Nucleus accumbens (tissue), 56 donors: Measurements from ENCODE around the gene CASP1.

Source experiments
- DNase-seq, 56 donors: peaks; one replicate each; lab custom pipeline; 2025; lab: John Stamatoyannopoulos, UW

CASP1 gene

GRCh38 chr11:104995001-104995408 is 39.9 kb downstream of the CASP1 start:
- DNase-seq: no peak

DNA sequence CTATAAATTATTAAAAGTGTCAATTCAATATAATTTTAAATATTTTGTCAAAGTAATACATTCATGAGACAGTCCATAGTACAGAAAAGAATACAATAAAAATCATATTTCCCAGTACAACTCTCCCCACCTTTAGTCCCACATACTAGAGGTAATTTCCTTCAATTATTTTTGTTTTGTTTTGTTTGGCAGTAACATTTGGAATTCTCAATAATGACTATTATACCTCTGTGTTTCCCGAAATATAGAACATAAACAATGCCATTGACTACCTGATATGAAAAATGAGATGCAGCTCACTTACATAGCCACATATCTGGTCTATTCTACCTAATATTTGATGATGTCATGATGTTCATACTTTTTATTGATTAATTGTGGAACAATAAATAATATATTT is 42.2 kb downstream of the CASP1 start:
- DNase-seq: no peak

GRCh38 chr11:104991994-104992393 is 43.0 kb downstream of the CASP1 start:
- no peak for DNase-seq

DNA sequence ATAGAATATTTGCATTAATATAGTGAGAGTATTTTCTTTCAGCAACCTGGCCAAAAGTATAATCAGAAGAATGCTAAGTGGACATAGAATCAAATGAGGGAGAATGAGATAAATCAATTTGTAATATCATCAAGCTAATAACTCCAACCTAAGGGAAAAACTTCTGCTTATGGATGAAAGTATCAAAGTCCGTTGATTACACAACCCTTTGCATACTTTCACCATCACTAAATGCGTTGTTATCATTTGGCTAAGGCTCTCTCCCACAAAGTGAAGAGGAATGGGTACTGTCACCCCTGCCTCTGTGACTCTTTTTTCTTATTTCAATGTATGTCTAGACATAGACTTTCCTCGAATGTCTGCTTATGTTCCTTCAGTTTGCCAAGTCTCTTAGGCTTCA is 50.1 kb downstream of the CASP1 start:
- no peak for DNase-seq

DNA sequence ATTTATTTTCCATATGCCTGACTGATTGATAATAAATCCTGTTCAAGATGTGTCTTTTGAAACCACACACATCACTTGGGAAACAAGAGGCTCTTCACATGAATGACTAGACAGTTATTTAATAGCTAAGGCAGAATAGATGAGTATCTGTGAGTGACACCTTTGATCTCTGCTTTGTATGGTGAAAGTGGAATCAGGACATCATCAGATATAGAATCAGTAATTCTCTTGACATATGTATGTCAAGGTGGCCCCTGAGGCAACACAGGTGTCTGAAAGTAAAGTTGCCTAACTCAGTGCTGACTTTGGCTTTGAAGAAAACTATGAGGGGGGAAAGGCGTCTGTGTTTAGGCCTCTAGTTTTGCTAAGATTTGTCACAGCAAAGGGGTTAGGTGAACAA is 55.1 kb downstream of the CASP1 start:
- no peak for DNase-seq
